ENCODE measurements around the gene HS3ST3A1.

The HS3ST3A1 gene

GRCh38 chr17:13545941-13546340 is 55.8 kb downstream of the HS3ST3A1 start:
- Histone ChIP-seq H4K20me1 (ENCODE audit: insufficient read depth, low read length) (no peaks in the 10 kb centered on the region), H2AFZ (ENCODE audit: low read length) (no peak overlapping the region), H3K9me2 (replicated peaks; ENCODE audit: insufficient read depth, low read length) (no peaks in the 10 kb centered on the region), H3K27me3 (replicated peaks; ENCODE audit: insufficient read depth, low read length) (no peaks in the 10 kb centered on the region), H3K4me2 (ENCODE audit: low read depth, low read length) (no peak overlapping the region), H3K79me2 (ENCODE audit: low read length) (no peaks in the 10 kb centered on the region), H3K36me3 (replicated peaks; ENCODE audit: insufficient read depth, low read length) (no peaks in the 10 kb centered on the region), H3K9me3 (replicated peaks; ENCODE audit: insufficient read depth, low read length) (no peaks in the 10 kb centered on the region), H3K9ac (ENCODE audit: low read length) (no peak overlapping the region), H3K4me3 (ENCODE audit: low read length) (no peak overlapping the region), H3F3A (ENCODE audit: insufficient read depth, low read length) (no peaks in the 10 kb centered on the region), H3K27ac (ENCODE audit: low read length) (no peak overlapping the region), H3K4me1 (ENCODE audit: low read length) (no peaks in the 10 kb centered on the region)
- DNase-seq, result no peak
- no peak for TF ChIP-seq CTCF (IDR thresholded peaks at IDR 0.05; ENCODE audit: low read length)

- no peaks in the 10 kb centered on the region for H3K9me2 ChIP-seq (replicated peaks; ENCODE audit: insufficient read depth, low read length)
- no peak overlapping the region for H3K9ac ChIP-seq (ENCODE audit: low read length)
- H4K20me1 ChIP-seq (ENCODE audit: insufficient read depth, low read length), result no peaks in the 10 kb centered on the region
- no peak overlapping the region for H3K4me3 ChIP-seq (ENCODE audit: low read length)
- no peak for TF ChIP-seq EZH2 (optimal IDR thresholded peaks at IDR 0.05; ENCODE audit: low read depth, low read length)
- no peak for TF ChIP-seq EZH2phosphoT487 (IDR thresholded peaks at IDR 0.05; ENCODE audit: low read length)
- TF ChIP-seq CTCF (IDR thresholded peaks at IDR 0.05; ENCODE audit: low read length), result no peak
- H3K9me3 ChIP-seq (replicated peaks; ENCODE audit: insufficient read depth, low read length), result no peaks in the 10 kb centered on the region
- DNase-seq, result no peak
- no peaks in the 10 kb centered on the region for H3F3A ChIP-seq (ENCODE audit: insufficient read depth, low read length)
- H3K27me3 ChIP-seq (replicated peaks; ENCODE audit: insufficient read depth, low read length), result no peaks in the 10 kb centered on the region
- H3K4me1 ChIP-seq (ENCODE audit: low read length), result no peaks in the 10 kb centered on the region
- no peak overlapping the region for H3K27ac ChIP-seq (ENCODE audit: low read length)
- no peaks in the 10 kb centered on the region for H3K36me3 ChIP-seq (replicated peaks; ENCODE audit: insufficient read depth, low read length)
- H2AFZ ChIP-seq (ENCODE audit: low read length), result no peak overlapping the region
- no peaks in the 10 kb centered on the region for H3K79me2 ChIP-seq (ENCODE audit: low read length)
- H3K4me2 ChIP-seq (ENCODE audit: low read depth, low read length), result no peak overlapping the region
These were observed 57.0 kb downstream of the HS3ST3A1 start for GRCh38 chr17:13544765-13545164.

GRCh38 chr17:13544292-13544691 is 57.4 kb downstream of the HS3ST3A1 start:
- H3K4me1 ChIP-seq (ENCODE audit: low read length), result no peaks in the 10 kb centered on the region
- no peaks in the 10 kb centered on the region for H3K27me3 ChIP-seq (replicated peaks; ENCODE audit: insufficient read depth, low read length)
- H3K79me2 ChIP-seq (ENCODE audit: low read length), result no peaks in the 10 kb centered on the region
- H3K9ac ChIP-seq (ENCODE audit: low read length), result no peak overlapping the region
- H3K9me2 ChIP-seq (replicated peaks; ENCODE audit: insufficient read depth, low read length), result no peaks in the 10 kb centered on the region
- H2AFZ ChIP-seq (ENCODE audit: low read length), result no peak overlapping the region
- H3K4me3 ChIP-seq (ENCODE audit: low read length), result no peak overlapping the region
- no peak overlapping the region for H3K4me2 ChIP-seq (ENCODE audit: low read depth, low read length)
- H3K36me3 ChIP-seq (replicated peaks; ENCODE audit: insufficient read depth, low read length), result no peaks in the 10 kb centered on the region
- no peak for TF ChIP-seq EZH2phosphoT487 (IDR thresholded peaks at IDR 0.05; ENCODE audit: low read length)
- TF ChIP-seq CTCF (IDR thresholded peaks at IDR 0.05; ENCODE audit: low read length), result no peak
- TF ChIP-seq EZH2 (optimal IDR thresholded peaks at IDR 0.05; ENCODE audit: low read depth, low read length), result no peak
- H3K9me3 ChIP-seq (replicated peaks; ENCODE audit: insufficient read depth, low read length), result no peaks in the 10 kb centered on the region
- DNase-seq, result no peak
- no peaks in the 10 kb centered on the region for H4K20me1 ChIP-seq (ENCODE audit: insufficient read depth, low read length)
- no peaks in the 10 kb centered on the region for H3F3A ChIP-seq (ENCODE audit: insufficient read depth, low read length)
- no peak overlapping the region for H3K27ac ChIP-seq (ENCODE audit: low read length)
